ENCODE data around the gene EIF3B.
"Not testable (repeated sequence)": the region's sequence is repeated elsewhere in the genome, so short reads cannot be mapped to it uniquely, and the experiment has no call there.

The EIF3B gene

GRCh38 chr7:2403718-2404648, 49.4 kb downstream of the EIF3B start:
- DNase-seq = no peak

DNA sequence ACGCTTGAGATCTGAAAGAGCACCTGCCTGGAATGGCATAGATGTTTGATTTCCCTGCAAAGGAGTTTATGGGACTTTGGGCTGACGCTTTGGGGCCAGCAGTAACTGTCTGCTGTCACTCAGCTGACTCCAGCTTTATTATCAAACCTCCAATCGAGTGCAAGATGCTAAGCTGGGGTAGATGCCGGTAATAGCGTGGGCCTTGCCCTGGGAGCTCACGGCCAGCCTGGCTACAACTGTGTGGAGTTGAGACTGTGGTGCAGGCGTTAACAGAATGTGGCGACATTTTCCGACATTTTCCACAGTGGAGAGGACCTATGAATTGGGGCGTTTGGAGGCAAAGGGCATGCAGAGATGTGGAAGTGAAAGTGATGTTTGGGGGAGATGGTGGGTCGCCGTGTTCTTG, 50.1 kb downstream of the EIF3B start:
- DNase-seq = no peak

- DNase-seq = no peak
Measured at GRCh38 chr7:2405201-2405600, 50.6 kb downstream of the EIF3B start.

DNA sequence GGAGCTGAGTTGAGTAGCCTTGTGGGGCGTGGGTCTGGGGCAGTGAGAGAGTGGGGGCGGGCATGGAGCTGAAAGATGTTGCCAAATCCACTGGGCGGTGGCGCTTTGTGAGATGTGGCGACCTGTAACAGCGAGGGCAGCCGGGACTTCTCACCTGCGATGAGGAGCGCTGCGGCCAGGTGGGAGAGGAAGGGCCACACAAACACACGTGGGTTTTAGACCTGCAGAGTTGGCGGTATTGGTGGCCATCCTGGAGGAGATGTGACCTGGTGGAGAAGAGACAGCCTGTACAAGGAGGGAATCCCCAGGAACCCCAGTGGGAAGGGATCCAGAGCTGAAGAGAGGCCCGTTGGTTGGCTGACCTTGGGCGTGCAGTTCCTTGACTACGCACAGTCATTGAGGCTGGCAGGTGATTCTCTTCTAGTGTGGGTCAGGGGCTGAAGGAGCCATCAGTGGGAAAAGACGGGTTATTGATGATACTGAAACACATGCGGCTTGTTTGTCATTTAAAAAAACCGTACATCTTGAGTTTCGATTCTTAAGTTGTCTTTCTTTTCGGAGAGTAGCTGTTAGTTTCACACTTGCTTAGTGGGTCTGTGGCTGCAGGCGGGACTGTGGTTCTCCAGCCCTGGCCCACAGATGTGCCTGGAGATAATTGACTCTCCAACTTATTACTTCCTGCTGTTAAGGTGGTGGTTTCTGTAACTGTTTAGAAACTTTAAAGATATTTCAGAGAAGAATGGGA, 51.1 kb downstream of the EIF3B start:
- DNase-seq = peak; percentile 59

DNA sequence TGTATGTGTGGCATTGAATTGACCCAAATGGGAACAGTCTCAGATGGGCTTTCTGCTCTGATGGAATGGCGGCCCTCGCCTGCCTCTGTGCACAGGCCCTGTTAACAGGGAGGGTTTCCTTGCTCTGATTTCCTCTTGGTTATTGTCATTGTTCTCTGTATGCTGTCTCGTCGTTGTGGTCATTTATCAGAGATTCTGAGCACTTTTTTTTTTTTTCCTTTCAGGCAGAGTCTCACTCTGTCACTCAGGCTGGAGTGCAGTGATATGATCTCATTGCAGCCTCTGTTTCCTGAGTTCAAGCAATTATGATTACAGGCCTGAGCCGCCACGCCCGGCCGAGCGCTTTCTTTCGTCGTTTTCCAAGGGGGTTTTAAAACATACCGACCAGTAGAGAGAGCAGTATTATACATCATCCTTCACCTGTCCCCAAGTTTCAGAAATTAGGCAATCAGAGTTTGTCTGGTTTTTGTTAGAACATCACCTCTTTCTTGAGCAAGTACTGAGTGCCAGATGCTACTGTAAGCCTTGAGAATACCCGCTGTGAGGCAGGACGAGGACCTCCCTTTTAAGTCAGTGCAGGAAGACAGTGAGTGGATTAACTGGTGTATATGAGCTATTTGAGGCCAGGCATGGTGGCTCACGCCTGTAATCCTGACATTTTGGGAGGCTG, 55.3 kb downstream of the EIF3B start:
- DNase-seq = no peak

GRCh38 chr7:2411049-2411448, 56.4 kb downstream of the EIF3B start:
- DNase-seq = no peak

- DNase-seq = no peak
Measured at GRCh38 chr7:2411815-2412586, 57.4 kb downstream of the EIF3B start.

DNA sequence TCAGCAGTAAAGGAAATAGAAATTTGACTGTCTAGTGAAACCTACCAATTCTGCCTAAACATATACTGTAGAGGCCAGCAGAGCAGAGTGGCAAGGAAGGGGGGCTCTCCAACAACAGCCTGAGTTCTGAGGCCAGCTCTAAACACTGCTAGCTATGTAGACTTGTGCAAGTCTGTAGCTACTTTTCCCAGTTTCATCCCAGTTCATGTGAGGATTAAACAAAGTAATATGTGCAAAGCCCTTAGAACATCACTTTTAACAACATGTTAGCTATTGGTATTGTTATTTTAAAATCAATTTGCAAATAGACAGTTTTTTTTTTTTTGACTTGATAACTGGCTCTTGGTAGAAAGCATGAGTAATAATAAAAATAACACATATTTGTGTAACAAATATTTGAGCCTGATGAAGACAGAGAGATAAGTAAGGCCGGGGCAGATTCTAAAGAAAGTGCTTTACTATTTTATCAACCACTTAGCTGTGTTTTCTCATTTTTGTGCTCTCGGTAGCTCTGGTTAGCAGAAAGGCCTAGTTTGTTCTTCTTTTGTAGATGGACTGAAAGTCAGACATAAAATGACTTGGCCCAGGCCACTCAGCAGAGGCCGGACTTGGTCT, 58.1 kb downstream of the EIF3B start:
- no peak for DNase-seq

DNA sequence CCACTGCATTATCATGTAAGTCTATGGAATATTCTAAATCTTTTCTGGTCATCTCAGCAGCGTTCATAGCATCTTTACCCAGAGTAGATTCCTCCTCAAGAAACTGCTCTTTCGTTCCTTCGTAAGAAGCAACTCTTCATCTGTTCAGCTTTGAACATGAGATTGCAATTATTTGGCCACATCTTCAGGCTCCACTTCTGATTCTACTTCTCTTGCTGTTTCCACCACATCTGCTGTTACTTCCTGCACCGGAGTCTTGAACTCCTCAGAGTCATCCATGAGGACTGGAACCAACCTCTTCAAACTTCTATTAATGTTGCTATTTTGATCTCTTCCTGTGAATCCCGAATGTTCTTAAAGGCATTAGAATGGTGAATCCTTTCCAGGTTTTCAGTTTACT, 61.4 kb downstream of the EIF3B start:
- no peak for DNase-seq

- DNase-seq = no peak
Measured at GRCh38 chr7:2416650-2417049, 62.0 kb downstream of the EIF3B start.

- not testable (repeated sequence) for DNase-seq
Measured at GRCh38 chr7:2417178-2417577, 62.6 kb downstream of the EIF3B start.

- DNase-seq = peak; percentile 62
Measured at GRCh38 chr7:2417981-2418481, 63.4 kb downstream of the EIF3B start.

GRCh38 chr7:2420216-2420933, 65.7 kb downstream of the EIF3B start:
- no peak for DNase-seq

DNA sequence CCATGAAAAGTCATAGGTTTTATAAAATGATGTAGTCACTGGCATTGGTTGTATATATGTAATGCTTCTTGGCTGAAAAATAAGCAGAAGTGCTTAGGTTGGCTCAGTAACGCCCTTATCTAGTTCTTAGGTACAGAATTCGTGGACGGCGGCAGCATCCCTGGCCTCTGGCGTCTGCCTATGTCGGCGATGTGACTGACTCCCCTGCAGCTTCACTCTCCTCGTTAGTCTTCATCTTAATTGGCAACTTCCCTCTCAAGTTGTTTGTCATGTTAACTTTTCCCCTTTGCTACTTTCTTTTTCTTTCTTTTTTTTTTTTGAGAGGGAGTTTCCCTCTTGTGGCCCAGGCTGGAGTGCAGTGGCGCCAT, 67.3 kb downstream of the EIF3B start:
- DNase-seq = no peak

GRCh38 chr7:2425749-2426148, 71.1 kb downstream of the EIF3B start:
- no peak for DNase-seq
